GM18507 (cell line): ENCODE results near the gene RAD52.
A peak's percentile ranks its signal among the peaks of the same experiment; 100 is the strongest.

Source experiments
- DNase-seq: peaks from one replicate; pipeline ENCODE4 v3.0.0; 2011; ENCODE audit warnings: low read depth; ENCODE audit not compliant: insufficient read length; ENCODE audit errors: extremely low spot score
- FAIRE-seq: peaks from 2 replicates; lab custom pipeline; 2011; peaks lifted over from hg19 to GRCh38; lab: Jason Lieb, UNC

RAD52 gene

GRCh38 chr12:949453-950191 is at the start of gene RAD52:
RAD52 (minus strand) TSS chr12:949694; CDS start chr12:933058, 16,636 bp downstream.
- DNase-seq = peak; percentile 65
- peak; percentile 97 for FAIRE-seq

GRCh38 chr12:998020-998874 is 48.8 kb upstream of the RAD52 start:
- peak; percentile 49 for FAIRE-seq
- DNase-seq = no peak

- DNase-seq (no peak), FAIRE-seq (no peak)
Observed at GRCh38 chr12:997505-997904, 48.0 kb upstream of the RAD52 start.

GRCh38 chr12:996881-997280 is 47.4 kb upstream of the RAD52 start:
- FAIRE-seq (no peak), DNase-seq (no peak)

- no peak for DNase-seq
- no peak for FAIRE-seq
Observed at GRCh38 chr12:992647-993046, 43.2 kb upstream of the RAD52 start.

GRCh38 chr12:991350-992333 is 42.1 kb upstream of the RAD52 start:
- FAIRE-seq (no peak), DNase-seq (peak; percentile 44)

GRCh38 chr12:990661-991349 is 41.3 kb upstream of the RAD52 start, which contains the start of gene ERC1:
ERC1 (plus strand) TSS chr12:991223; CDS start chr12:1027904, 36,681 bp downstream.
- DNase-seq = peak; percentile 84
- no peak for FAIRE-seq

GRCh38 chr12:989751-990660 is 40.5 kb upstream of the RAD52 start:
- DNase-seq = no peak
- no peak for FAIRE-seq

- FAIRE-seq = no peak
Observed at GRCh38 chr12:989051-989450, 39.6 kb upstream of the RAD52 start.

GRCh38 chr12:988646-989045 is 39.2 kb upstream of the RAD52 start:
- DNase-seq (no peak), FAIRE-seq (no peak)

More at GRCh38 chr12:989051-989450, 39.6 kb upstream of the RAD52 start:
- DNase-seq = no peak

- DNase-seq (no peak), FAIRE-seq (no peak)
Observed at GRCh38 chr12:981961-982360, 32.5 kb upstream of the RAD52 start.

- FAIRE-seq = peak; percentile 80
- DNase-seq = no peak
Observed at GRCh38 chr12:981176-981828, 31.8 kb upstream of the RAD52 start.

GRCh38 chr12:979349-979748 is 29.9 kb upstream of the RAD52 start:
- DNase-seq = no peak
- FAIRE-seq = no peak

- DNase-seq (no peak), FAIRE-seq (no peak)
Observed at GRCh38 chr12:977156-977555, 27.7 kb upstream of the RAD52 start.

GRCh38 chr12:976644-977043 is 27.1 kb upstream of the RAD52 start:
- no peak for FAIRE-seq
- no peak for DNase-seq

GRCh38 chr12:974271-974862 is 24.9 kb upstream of the RAD52 start:
- no peak for FAIRE-seq

GRCh38 chr12:971991-972390 is 22.5 kb upstream of the RAD52 start:
- no peak for FAIRE-seq

More at GRCh38 chr12:974271-974862, 24.9 kb upstream of the RAD52 start:
- no peak for DNase-seq

More at GRCh38 chr12:971991-972390, 22.5 kb upstream of the RAD52 start:
- no peak for DNase-seq
